Progenitor cell of endocrine pancreas (in vitro differentiated cells): ENCODE results near the gene MRGPRX4. TPM values are rescaled to one million over a fixed set of nuclear protein-coding genes. Genes with fewer than 3 reads are reported as not detected.
A peak's percentile ranks its signal among the peaks of the same experiment; 100 is the strongest.
"Not testable (repeated sequence)": the region's sequence is repeated elsewhere in the genome, so short reads cannot be mapped to it uniquely, and the experiment has no call there.

ENCODE experiments used
- DNase-seq: peaks from one replicate; pipeline ENCODE4 v3.0.0; 2021; ENCODE audit warnings: low spot score; ENCODE audit not compliant: unreplicated experiment
- H3K27ac Mint-ChIP-seq: 2 replicates; pipeline ENCODE4 v1.8.0; 2021; ENCODE audit warnings: mild to moderate bottlenecking, moderate library complexity, mixed read lengths
- H3K27me3 Mint-ChIP-seq: 2 replicates; pipeline ENCODE4 v1.8.0; 2021; ENCODE audit warnings: mixed read lengths
- H3K36me3 Mint-ChIP-seq: 2 replicates; pipeline ENCODE4 v1.8.0; 2022; ENCODE audit warnings: mixed read lengths; ENCODE audit not compliant: insufficient read depth
- H3K4me1 Mint-ChIP-seq: 2 replicates; pipeline ENCODE4 v1.8.0; 2021; ENCODE audit warnings: low read depth, mixed read lengths
- H3K4me3 Mint-ChIP-seq: 2 replicates; pipeline ENCODE4 v1.8.0; 2021; ENCODE audit warnings: low read depth, mild to moderate bottlenecking, moderate library complexity, mixed read lengths
- H3K9me3 Mint-ChIP-seq: 2 replicates; pipeline ENCODE4 v1.8.0; 2021; ENCODE audit warnings: low read depth, mixed read lengths
- total RNA-seq: library from RNA; stranded (reverse); gene quantifications from 2 replicates; pipeline ENCODE4 v1.2.1, GENCODE V29; 2021
- TF ChIP-seq, protein P1 (sequence below): fragments of 200-600 bp; sonication (generic); IDR thresholded peaks from one replicate; pipeline ENCODE4 v1.5.0; 2021; ENCODE audit warnings: antibody characterized with exemption, mild to moderate bottlenecking; ENCODE audit not compliant: unreplicated experiment

MRGPRX4 gene
- total RNA-seq, 1 donor from 2014 or later: not detected

DNA sequence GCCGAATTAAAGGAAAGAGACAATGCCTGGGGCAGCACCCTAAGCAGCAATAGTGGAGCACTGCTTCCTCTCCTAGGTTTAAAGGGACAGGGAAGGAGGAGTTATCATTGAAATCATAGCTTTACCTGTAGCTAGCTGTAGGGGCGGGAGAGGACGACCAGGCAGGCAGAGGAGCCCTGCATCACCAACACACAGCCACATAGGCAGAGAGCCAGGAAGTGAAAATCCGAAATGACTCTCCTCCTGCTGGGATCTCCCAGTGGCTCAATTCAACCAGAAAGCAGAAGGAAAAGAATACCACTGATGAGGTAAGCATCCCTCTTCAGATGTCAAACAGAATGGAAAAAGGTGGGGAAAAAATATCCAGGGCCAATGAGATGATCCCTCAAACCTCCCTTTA, 20.4 kb downstream of the MRGPRX4 start:
- Mint-ChIP-seq H3K27me3 (peaks cover 33% of the 10 kb centered on the region), H3K4me3 (no peak overlapping the region), H3K27ac (no peak overlapping the region), H3K9me3 (no peaks in the 10 kb centered on the region), H3K4me1 (no peaks in the 10 kb centered on the region), H3K36me3 (no peaks in the 10 kb centered on the region)
- no peak for DNase-seq
- TF ChIP-seq, protein P1, sequence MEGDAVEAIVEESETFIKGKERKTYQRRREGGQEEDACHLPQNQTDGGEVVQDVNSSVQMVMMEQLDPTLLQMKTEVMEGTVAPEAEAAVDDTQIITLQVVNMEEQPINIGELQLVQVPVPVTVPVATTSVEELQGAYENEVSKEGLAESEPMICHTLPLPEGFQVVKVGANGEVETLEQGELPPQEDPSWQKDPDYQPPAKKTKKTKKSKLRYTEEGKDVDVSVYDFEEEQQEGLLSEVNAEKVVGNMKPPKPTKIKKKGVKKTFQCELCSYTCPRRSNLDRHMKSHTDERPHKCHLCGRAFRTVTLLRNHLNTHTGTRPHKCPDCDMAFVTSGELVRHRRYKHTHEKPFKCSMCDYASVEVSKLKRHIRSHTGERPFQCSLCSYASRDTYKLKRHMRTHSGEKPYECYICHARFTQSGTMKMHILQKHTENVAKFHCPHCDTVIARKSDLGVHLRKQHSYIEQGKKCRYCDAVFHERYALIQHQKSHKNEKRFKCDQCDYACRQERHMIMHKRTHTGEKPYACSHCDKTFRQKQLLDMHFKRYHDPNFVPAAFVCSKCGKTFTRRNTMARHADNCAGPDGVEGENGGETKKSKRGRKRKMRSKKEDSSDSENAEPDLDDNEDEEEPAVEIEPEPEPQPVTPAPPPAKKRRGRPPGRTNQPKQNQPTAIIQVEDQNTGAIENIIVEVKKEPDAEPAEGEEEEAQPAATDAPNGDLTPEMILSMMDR: no peak

- Mint-ChIP-seq H3K4me1 (no peaks in the 10 kb centered on the region), H3K27ac (no peak overlapping the region), H3K27me3 (peaks cover 28% of the 10 kb centered on the region)
Measured at GRCh38 chr11:18196532-18196931, 23.9 kb downstream of the MRGPRX4 start.

DNA sequence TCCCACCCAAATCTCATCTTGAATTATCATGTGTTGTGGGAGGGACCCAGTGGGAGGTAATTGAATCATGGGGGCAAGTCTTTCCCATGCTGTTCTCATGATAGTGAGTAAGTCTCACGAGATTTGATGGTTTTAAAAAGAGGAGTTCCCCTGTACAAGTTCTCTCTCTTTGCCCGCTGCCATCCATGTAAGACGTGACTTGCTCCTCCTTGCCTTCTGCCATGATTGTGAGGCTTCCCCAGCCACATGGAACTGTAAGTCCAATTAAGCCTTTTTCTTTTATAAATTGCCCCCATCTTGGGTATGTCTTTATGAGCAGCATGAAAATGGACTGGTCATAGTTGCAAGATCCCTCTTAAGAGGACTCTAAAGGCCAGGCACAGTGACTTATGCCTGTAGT, 25.1 kb downstream of the MRGPRX4 start:
- H3K9me3 Mint-ChIP-seq, DNase-seq, H3K4me1 Mint-ChIP-seq, H3K4me3 Mint-ChIP-seq, H3K36me3 Mint-ChIP-seq, H3K27ac Mint-ChIP-seq: not testable (repeated sequence)
- H3K27me3 Mint-ChIP-seq: peaks cover 26% of the 10 kb centered on the region

More at GRCh38 chr11:18196532-18196931, 23.9 kb downstream of the MRGPRX4 start:
- no peaks in the 10 kb centered on the region for H3K36me3 Mint-ChIP-seq
- H3K9me3 Mint-ChIP-seq: no peaks in the 10 kb centered on the region
- no peak for DNase-seq
- TF ChIP-seq, protein P1: no peak
- no peak overlapping the region for H3K4me3 Mint-ChIP-seq

GRCh38 chr11:18203723-18204122, 31.1 kb downstream of the MRGPRX4 start:
- H3K4me3 Mint-ChIP-seq: no peak overlapping the region

DNA sequence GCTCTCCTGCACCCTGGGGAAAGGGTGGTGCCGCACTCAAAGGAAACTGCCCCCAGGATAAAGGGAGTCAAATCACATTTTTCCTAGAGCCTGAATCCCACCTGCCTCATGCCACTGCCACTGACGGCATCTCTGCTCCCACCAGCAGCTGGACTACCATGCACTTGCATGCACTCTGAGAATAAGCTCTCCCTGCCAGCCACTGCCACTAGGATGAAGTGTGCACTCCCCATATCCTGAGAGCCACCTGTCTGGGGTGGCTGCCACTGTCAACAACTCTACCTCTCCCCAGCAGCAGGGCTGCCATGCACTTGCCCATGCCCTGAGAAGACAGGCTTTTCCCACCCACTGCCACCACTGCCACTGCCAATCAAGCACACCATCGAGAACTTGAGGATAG, 31.6 kb downstream of the MRGPRX4 start:
- Mint-ChIP-seq H3K9me3 (no peaks in the 10 kb centered on the region), H3K4me3 (no peak overlapping the region), H3K36me3 (no peaks in the 10 kb centered on the region), H3K27ac (no peak overlapping the region), H3K27me3 (peaks cover 29% of the 10 kb centered on the region), H3K4me1 (no peaks in the 10 kb centered on the region)
- DNase-seq: no peak
- TF ChIP-seq, protein P1: no peak

More at GRCh38 chr11:18203723-18204122, 31.1 kb downstream of the MRGPRX4 start:
- DNase-seq: no peak
- Mint-ChIP-seq H3K4me1 (no peaks in the 10 kb centered on the region), H3K9me3 (no peaks in the 10 kb centered on the region), H3K27me3 (peaks cover 29% of the 10 kb centered on the region), H3K27ac (no peak overlapping the region), H3K36me3 (no peaks in the 10 kb centered on the region)
- TF ChIP-seq, protein P1: peak; percentile 65

DNA sequence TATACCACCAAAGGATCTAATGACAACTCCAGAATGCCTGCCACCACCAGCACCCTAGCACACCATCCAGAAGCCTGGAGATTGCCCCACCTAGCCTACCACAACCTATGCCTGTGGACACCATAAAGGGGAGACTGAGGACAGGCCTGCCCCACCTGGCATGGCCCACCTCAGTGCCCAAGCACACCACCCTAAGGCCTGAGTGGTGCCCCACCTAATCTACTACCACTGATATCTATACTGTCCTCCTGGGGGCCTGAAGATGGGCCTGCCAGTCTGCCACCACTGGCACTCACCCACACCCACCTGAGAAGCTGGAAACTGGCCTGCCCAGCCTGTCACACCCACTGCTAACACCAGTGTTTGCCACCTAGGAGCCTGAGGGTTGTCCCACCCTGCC, 32.1 kb downstream of the MRGPRX4 start:
- DNase-seq: no peak
- TF ChIP-seq, protein P1: no peak
- no peak overlapping the region for H3K27ac Mint-ChIP-seq
- no peaks in the 10 kb centered on the region for H3K4me1 Mint-ChIP-seq
- no peak overlapping the region for H3K4me3 Mint-ChIP-seq
- H3K9me3 Mint-ChIP-seq: no peaks in the 10 kb centered on the region
- H3K27me3 Mint-ChIP-seq: peaks cover 29% of the 10 kb centered on the region
- no peaks in the 10 kb centered on the region for H3K36me3 Mint-ChIP-seq
